HG02763 (cell line): ENCODE results near the gene IQGAP1.
"Not testable (repeated sequence)": the region's sequence is repeated elsewhere in the genome, so short reads cannot be mapped to it uniquely, and the experiment has no call there.

ENCODE experiments used
- ATAC-seq: cut with Tn5 transposase; IDR thresholded peaks from one replicate; pipeline ENCODE4 v1.9.1; 2021; ENCODE audit warnings: mild to moderate bottlenecking, moderate library complexity; ENCODE audit not compliant: unreplicated experiment

The IQGAP1 gene

DNA sequence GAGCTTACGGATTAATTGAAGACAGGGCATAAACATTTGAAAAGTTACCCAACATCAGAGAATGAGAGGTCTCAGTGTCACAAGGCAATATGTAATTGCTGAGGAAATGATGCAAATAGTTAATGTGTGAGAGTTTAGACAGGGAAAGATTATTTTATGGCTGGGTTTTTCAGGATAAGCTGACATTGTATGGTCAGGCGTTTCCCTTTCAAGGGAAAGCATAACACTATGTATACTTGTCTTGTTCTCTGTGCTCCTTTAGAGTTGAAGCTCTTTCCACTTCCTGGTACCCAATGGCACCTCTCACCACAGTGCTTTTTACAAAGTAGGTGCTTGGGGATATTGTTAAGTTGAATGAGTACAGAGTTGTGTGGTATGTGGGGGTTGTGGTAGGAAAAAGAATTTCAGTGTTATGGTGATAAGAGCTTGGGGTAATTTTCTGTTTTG, 19.9 kb downstream of the IQGAP1 start:
- no peak for ATAC-seq

DNA sequence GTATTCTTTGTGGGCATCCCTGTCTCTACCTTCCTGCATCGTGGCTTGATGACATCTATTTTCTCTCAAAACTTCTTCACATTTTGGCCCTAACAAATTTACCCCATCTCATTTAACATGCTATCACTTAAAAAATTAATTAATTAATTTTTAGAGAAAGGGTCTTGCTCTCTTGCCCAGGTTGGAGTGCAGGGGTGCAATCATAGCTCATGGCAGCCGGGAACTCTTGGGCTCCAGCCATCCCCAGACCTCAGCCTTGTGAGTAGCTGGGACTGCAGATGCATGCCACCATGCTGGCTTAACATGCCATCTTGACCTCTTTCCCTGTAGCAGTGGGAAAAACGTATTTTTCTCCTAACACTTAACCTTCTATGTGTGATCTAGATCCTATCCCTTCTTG, 20.6 kb downstream of the IQGAP1 start:
- ATAC-seq: no peak

DNA sequence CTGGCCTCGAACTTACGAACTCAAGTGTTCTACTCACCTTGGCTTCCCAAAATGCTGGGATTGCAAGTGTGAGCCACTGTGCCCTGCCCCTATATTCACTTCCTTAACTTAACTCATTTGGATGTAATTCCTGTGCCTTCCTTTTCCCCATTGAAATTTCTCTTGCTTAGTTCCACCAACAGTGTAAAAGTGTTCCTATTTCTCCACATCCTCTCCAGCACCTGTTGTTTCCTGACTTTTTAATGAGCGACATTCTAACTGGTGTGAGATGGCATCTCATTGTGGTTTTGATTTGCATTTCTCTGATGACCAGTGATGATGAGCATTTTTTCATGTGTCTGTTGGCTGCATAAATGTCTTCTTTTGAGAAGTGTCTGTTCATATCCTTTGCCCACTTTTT, 21.5 kb downstream of the IQGAP1 start:
- ATAC-seq: not testable (repeated sequence)

DNA sequence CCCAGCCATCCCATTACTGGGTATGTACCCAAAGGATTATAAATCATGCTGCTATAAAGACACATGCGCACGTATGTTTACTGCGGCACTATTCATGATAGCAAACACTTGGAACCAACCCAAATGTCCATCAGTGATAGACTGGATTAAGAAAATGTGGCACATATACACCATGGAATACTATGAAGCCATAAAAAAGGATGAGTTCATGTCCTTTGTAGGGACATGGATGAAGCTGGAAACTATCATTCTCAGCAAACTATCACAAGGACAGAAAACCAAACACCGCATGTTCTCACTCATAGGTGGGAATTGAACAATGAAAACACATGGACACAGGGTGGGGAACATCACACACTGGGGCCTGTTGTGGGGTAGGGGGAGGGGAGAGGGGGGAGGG, 22.3 kb downstream of the IQGAP1 start:
- ATAC-seq: not testable (repeated sequence)

DNA sequence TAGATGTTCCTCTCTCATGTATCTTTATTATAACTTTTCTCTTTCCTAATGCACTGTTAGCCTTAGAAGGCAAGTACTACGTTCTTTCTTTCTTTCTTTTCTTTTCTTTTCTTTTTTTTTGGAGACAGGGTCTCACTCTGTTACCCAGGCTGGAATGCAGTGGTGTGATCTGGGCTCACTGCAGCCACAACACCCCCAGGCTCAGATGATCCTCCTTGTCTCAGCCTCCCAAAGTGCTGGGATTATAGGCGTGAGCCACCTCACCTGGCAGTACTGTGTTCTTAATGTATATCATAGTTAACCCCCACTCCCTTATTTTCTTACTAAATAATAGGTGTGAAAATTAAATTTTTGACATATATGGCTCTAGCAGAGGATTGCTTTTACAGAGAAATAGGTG, 23.1 kb downstream of the IQGAP1 start:
- ATAC-seq: no peak

DNA sequence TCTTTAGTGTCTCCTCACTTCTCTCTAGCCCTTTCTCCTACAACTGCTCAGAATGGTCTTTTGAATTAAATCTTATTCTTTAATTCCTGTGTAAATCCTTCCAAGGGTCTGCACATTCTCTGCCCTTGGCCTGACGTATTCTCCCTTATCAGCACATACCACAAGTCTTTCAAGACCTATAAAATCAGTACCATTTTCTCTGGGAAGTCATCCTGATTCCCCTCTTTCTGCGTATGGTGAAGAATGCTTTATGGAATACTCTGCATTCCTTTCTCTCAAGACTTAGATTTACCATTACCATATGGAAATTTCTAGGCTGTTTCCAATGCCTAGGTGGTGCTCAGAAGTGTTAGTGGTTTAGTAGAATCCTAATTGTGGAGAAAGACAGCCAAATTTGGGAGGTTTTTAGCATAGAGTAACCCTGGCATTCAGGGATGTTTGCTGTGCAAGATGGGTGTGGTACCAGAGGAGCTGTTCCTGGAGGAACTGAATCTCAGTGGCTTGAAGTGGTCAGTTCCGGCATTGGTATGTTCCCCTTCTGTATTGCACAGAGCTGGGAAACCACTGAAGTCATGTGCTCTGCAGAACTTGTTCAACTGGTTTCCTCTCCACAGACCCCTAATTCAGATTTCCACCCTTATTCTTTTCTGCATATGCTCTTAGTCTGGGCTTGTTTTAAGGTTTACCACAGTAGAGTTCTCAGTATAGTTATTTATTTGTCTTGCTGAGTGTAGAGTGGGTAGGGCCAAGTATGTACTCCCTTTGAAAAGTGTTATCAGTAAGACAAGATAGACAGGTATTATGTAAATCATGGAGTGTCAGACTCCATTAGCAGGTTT, 24.5 kb downstream of the IQGAP1 start:
- ATAC-seq: peak; percentile 87

DNA sequence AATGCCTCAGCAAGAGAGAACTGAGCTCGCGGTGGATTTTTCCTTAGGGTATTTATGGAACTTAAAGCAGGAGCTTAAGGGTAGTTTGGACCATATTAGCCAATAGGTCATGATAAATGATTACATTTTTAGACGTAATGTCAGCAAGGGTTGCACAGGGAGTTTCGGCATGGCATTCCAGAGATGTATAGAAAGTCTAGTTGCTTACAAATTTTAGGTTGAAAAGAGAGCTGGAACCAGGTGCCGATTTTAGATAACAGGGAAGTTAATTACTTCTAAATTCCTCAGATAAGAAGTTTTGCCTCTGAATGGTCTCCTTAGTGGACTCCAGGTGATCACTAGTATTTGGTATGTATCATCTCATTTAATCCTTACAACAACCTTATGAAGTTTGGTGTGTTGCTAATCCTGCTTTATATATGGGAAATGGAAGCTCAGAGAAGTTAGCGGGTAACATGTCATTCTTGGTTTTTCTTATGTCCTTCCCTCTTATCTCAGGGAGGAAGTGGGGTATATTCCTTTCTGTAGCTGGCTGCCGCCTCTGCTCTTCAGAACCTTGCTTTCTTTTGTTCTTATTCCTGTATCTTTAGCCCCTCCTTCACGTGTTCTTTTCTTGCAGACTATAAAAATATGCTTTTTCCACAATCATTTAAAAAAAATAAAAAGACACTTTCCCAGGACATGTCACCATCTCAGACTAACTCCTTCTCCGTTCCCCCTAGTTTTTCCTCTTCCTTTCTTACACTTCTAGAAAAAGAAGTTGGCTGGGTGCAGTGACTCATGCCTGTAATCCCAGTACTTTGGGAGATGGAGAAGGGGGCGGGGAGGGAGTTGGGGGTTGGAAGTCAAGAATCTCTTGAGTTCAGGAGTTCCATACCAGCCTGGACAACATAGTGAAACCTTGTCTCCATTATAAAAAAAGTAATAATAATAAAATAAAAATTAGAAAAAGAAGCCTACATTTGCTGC, 25.7 kb downstream of the IQGAP1 start:
- ATAC-seq: no peak

DNA sequence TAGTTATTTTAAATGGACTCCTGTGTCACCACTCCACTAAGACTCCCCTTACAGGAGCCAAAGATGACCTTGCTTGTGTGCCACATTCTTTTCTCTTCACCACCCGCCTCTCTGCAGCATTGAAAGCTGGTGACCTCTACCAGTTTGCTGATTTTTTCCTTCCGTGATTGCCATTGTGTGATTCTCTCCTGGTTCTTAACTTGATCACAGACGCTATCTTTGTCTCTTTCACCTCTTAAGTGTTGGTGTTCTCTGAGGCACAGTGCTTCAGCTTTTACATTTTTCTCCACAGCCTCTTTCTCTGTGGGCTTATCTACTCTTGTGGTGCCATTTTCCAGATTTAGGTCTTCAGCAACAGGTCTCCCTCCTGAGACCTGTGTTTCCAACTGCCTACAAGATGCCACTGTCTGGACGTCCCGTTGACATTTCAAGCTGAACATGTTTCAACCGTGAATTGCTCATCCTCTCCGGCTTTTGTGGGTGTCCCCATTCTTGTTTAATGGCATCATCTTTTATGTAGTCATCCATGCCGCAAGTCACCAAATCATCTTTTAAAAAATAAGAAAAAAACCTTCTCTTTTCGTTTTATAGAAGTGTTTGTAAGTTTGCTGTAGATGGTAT, 26.5 kb downstream of the IQGAP1 start:
- no peak for ATAC-seq

DNA sequence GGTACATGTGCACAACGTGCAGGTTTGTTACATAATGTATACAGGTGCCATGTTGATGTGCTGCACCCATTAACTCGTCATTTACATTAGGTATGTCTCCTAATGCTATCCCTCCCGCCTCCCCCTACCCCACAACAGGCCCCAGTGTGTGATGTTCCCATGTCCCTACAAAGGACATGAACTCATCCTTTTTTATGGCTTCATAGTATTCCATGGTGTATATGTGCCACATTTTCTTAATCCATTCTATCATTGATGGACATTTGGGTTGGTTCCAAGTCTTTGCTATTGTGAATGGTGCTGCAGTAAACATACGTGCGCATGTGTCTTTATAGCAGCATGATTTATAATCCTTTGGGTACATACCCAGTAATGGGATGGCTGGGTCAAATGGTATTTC, 28.0 kb downstream of the IQGAP1 start:
- not testable (repeated sequence) for ATAC-seq

DNA sequence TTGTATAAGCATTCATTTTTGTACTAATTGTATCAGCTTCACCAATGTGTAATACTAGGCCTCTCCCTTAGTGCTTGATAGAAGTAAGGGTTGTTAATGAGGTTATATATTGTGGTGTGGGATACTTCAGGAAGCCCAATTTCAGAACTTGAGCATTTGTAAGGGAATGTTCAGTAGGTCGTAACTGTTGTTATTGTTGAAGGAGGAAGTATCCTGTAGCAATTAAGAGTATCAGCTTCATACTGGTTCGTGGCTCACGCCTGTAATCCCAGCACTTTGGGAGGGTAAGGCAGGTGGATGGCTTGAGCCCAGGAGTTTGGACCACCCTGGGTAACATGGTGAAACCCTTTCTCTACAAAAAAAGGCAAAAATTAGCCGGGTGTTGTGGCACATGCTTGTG, 30.6 kb downstream of the IQGAP1 start:
- no peak for ATAC-seq

DNA sequence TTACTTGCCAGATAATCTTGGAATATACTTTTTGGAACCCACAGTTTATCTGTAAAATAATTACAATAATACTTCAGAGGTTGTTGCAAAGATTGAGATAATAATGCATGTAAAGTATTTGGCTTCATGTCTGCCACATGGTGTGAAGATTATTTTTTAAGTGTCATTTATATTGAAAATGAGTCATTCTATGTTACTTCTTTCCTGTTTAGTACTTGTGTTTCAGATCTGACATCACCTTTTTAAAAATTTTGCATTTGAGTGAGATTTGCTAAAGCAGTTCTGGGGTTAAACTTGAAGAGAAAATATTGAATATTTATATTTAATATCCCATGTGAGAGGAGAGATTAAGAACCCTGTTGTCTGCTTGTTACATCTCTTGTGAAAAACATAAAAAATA, 31.2 kb downstream of the IQGAP1 start:
- ATAC-seq: no peak

DNA sequence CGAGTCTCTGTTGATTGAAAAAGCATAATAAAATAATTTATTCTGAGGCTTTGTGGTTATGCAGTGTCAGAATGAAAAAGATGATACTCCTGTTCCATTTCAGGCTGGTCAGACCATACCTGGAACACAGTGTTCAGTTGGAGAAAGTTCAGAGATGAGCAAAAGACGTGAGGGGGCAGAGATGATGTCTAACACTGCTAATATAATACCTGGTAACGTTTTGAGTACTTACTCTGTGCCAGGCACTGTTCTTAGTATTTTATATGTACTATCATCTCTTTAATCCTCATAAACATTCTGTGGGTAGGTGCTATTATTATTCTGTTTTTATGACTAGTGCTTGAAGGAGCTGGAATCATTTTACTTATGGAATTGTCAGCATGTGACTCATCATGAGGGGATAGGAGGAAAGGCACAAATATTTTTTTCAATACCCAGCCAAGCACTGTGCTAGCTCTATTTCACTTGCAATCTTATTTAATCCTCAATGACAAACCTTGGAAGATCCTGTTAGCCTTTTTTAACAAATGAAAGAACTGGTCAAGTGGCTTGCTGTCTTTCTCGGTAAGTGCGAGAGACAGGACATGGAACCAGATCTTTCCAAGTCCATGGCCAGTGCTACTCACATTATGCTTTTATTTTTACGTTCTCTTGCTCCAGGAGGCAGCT, 31.8 kb downstream of the IQGAP1 start:
- peak; percentile 53 for ATAC-seq

DNA sequence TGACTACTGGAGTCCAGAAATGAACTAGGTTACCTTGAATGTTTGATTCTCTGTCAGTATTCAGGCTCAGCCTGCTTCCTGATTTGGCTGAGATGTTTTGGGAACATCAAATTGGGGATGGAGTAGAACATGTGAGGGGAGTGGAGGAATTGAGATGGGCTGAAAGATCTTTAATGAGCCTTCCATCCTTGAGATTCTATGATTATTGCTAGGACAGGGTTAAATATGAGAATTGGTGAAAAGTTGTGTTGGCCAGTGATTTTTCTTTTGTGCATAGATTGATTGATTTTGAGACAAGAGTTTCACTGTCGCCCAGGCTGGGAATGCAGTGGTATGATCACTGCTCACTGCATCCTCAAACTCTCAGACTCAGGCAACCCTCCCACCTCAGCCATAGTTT, 32.4 kb downstream of the IQGAP1 start:
- no peak for ATAC-seq

DNA sequence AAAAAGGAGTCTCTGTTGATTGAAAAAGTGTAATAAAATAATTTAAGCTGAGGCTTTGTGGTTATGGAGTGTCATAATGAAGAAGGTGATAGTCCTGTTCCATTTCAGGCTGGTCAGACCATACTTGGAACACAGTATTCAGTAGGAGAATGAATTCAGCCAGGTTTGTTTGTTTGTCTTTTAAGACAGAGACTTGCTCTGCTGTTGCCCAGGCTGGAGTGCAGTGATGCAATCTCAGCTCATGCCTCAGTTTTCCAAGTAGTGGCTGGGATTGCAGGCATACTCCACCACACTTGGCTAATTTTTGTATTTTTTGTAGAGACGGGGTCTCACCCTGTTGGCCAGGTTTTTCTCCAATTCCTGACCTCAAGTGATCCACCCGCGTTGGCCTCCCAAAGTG, 33.5 kb downstream of the IQGAP1 start:
- no peak for ATAC-seq

DNA sequence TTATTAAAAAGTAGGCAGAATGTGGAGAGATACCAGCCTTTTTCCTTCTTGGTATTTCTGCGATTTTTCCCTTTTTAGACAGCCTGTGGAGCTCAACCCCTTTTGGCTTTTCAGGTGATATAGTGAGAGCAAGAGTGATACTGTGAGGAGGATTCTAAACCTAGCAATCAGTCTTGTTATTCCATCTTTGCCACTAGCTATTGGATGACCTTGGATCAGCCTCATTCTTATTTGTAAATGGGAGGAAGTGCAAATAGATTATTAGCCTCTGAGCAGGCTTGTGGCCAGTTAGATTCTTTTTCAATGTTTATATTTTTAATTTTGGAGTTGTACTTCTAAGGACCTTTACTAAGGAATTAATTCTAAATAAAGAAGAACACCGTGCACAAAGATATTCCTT, 34.0 kb downstream of the IQGAP1 start:
- ATAC-seq: no peak

DNA sequence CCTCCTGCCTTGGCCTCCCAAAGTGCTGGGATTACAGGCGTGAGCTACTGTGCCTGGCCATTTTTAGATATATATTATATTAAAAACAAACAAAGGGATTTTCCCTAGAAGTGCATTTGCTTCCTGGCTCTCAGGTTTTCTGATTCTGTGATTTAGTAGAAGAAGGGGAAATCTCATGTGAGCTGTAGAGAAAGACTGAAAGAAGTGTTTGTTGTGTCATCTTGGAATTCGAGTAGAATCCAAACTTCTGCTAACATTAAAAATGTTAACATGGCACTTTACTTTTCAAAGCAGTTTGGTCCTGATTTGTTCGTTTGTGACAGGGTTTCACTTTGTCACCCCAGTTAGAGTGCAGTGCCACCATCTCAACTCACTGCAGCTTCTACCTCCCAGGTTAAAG, 34.9 kb downstream of the IQGAP1 start:
- no peak for ATAC-seq

DNA sequence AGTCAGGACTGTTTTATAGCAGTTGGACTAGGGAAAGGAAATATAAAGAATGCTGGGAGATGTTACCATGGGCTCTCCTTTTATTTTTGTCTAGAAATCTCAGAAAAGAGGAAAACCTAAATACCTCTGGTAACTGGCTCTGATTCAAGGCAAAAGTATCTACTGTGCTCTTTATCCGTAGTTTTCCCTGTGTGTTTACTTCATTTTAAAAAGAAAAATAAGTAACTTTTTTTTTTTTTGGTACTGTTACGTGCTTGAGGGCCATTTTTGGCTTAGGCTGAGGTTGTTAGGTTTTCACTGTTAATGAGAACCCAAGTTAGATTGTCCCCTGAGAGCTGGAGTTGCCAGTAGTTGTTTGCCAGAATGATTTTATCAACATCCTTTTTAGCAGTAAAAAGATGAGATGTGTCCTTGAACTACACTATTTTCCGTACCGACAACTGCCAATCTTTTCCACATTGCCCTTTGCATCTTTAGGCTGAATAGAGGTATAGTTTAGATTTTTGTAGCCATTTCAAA, 35.8 kb downstream of the IQGAP1 start:
- ATAC-seq: no peak

DNA sequence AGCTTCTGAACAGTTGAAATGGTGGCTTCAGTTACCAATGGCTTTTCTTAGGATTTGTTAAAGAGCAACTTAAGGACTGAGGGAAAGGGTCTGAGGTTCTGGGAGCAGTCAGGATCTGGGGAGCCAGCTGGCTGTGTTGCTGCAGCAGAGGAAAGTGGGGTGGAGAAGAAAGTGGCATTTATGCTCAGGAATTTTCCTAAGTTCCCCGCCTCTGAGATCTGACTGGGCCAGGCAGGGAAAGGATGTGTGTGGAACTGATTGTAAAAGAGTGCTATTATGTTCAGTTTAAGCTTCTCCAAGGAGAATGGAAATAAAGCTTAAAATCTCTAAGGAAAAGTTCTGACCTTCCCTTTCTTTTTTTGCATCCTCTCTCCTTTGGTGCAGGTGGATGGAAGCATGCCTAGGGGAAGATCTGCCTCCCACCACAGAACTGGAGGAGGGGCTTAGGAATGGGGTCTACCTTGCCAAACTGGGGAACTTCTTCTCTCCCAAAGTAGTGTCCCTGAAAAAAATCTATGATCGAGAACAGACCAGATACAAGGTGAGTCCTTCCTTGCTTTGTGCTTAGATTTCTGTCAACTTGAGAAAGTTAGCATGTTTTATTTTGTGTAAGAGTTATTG, 37.8 kb downstream of the IQGAP1 start:
- ATAC-seq: no peak

DNA sequence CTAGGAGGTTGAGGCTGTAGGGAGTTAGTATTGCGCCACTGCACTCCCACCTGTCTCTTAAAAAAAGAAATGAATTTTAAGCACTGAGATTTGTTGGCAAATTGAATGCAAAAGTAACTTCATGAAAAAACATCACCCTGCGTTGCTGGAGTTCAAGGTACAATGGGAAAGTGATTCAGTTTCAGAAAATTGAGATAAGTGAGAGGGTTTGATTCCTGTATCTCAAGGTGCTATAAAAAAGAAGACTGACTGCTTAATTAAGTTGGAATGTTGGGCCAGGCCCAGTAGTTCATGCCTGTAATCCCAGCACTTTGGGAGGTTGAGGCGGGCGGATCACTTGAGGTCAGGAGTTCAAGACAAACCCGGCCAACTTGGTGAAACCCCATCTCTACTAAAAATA, 39.1 kb downstream of the IQGAP1 start:
- no peak for ATAC-seq

DNA sequence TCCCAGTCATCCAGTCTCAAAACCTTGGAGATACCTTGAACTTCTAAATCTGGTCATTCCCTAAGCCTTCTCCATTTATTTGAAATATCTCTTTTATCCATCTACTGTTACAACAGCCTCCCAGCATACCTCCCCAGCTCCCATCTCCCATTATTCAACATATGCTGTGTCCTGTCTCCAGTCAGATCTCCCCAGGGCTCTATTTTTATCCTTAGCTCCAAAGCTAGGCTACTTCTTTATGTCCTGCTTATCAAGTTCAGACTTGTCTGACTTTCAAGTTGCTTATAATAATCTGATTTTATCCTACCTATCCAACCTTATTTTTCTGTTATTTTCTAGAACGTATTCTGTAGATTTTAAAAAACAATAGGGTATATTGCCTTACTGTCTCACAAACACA, 44.2 kb downstream of the IQGAP1 start:
- no peak for ATAC-seq
